Keratinocyte (primary cell): ENCODE measurements around the gene RALGPS1. TPM values are rescaled to one million over a fixed set of nuclear protein-coding genes. Genes with fewer than 3 reads are reported as not detected.

Source experiments
- DNase-seq: peaks from one replicate; pipeline ENCODE4 v3.0.0-alpha.2; 2011; ENCODE audit warnings: low read depth, missing footprints, low spot score
- FAIRE-seq: peaks from 2 replicates; lab custom pipeline; 2011; peaks lifted over from hg19 to GRCh38; lab: Jason Lieb, UNC
- H2AFZ ChIP-seq: 2 replicates; pipeline ENCODE4 v1.6.0; 2012; ENCODE audit warnings: low read length, control low read depth, inconsistent platforms; ENCODE audit not compliant: control insufficient read depth
- H3K27ac ChIP-seq: 2 replicates; pipeline ENCODE4 v1.5.1; 2011; ENCODE audit warnings: low read length; ENCODE audit not compliant: control insufficient read depth, insufficient read depth
- H3K27me3 ChIP-seq: 3 replicates; pipeline ENCODE4 v1.6.0; 2011; ENCODE audit warnings: low read length; ENCODE audit not compliant: control insufficient read depth, insufficient read depth; ENCODE audit errors: extremely low read depth
- H3K36me3 ChIP-seq, 2 experiments: 2 replicates in 1 of 2; 3 replicates in 1 of 2; pipeline ENCODE4 v1.5.1; 2011; ENCODE audit warnings: low read length in 2 of 2, mild to moderate bottlenecking in 1 of 2; ENCODE audit not compliant: control insufficient read depth in 2 of 2, insufficient read depth in 2 of 2; ENCODE audit errors: extremely low read depth in 1 of 2
- H3K4me1 ChIP-seq: 3 replicates; pipeline ENCODE4 v1.5.1; 2011; ENCODE audit warnings: low read length; ENCODE audit not compliant: control insufficient read depth, insufficient read depth; ENCODE audit errors: extremely low read depth
- H3K4me2 ChIP-seq: 3 replicates; pipeline ENCODE4 v1.6.0; 2011; ENCODE audit warnings: low read depth, low read length; ENCODE audit not compliant: control insufficient read depth, insufficient read depth; ENCODE audit errors: extremely low read depth
- H3K4me3 ChIP-seq, 3 experiments: fragments of 200-600 bp in 1 of 3; sonication (generic) in 1 of 3; 2 replicates in 2 of 3; 3 replicates in 1 of 3; pipeline ENCODE4 v1.5.1; 2011 to 2016; ENCODE audit warnings: low read length in 3 of 3, mild to moderate bottlenecking in 3 of 3, control low read depth in 2 of 3, inconsistent platforms in 1 of 3, low read depth in 1 of 3, mixed read lengths in 1 of 3, mixed run types in 1 of 3, moderate library complexity in 1 of 3; ENCODE audit not compliant: control insufficient read depth in 2 of 3, insufficient read depth in 2 of 3; ENCODE audit errors: extremely low read depth in 1 of 3
- H3K79me2 ChIP-seq: 2 replicates; pipeline ENCODE4 v1.6.0; 2012; ENCODE audit warnings: low read length; ENCODE audit not compliant: control insufficient read depth, insufficient read depth
- H3K9ac ChIP-seq: 3 replicates; pipeline ENCODE4 v1.6.0; 2011; ENCODE audit warnings: low read length; ENCODE audit not compliant: control insufficient read depth, insufficient read depth; ENCODE audit errors: extremely low read depth
- H3K9me1 ChIP-seq: 3 replicates; pipeline ENCODE4 v1.6.0; 2011; ENCODE audit warnings: low read length; ENCODE audit not compliant: control insufficient read depth, insufficient read depth; ENCODE audit errors: extremely low read depth
- H3K9me3 ChIP-seq: 2 replicates; pipeline ENCODE4 v1.5.1; 2012; ENCODE audit warnings: low read depth, low read length; ENCODE audit not compliant: control insufficient read depth
- H4K20me1 ChIP-seq: 3 replicates; pipeline ENCODE4 v1.6.0; 2011; ENCODE audit warnings: low read length; ENCODE audit not compliant: control insufficient read depth, insufficient read depth; ENCODE audit errors: extremely low read depth
- EZH2 ChIP-seq: IDR thresholded peaks from one replicate; pipeline ENCODE4 v1.6.1; 2012; ENCODE audit warnings: inconsistent platforms, mild to moderate bottlenecking, low read length, moderate library complexity
- dilution Hi-C: fragments of 300-500 bp; cut with MboI; formaldehyde crosslinking; loops from one replicate; pipeline ENCODE4 v1.7.0; 2020; ENCODE audit warnings: low sequenced_read_pairs; ENCODE audit not compliant: extremely low pct_ligation_motif_present
- polyA plus RNA-seq, 5 experiments: library from polyadenylated mRNA; depleted of rRNA in 3 of 5; stranded (reverse) in 3 of 5; stranded (forward) in 1 of 5; unstranded in 1 of 5; fragments of >200 nt; gene quantifications; 1 replicate in 1 of 5; 2 replicates in 3 of 5; 3 replicates in 1 of 5; pipeline versions ENCODE4 v1.2.1 to v1.2.3, GENCODE V29; 2011 to 2012; ENCODE audit warnings: missing spikeins in 2 of 5, low read depth in 1 of 5, low replicate concordance in 1 of 5
- TF ChIP-seq, protein P1 (sequence below), 3 experiments: IDR thresholded peaks in 1 of 3; conservative IDR thresholded peaks in 1 of 3; optimal IDR thresholded peaks in 1 of 3; 2 replicates in 2 of 3; 3 replicates in 1 of 3; pipeline versions ENCODE3 to v1.5.1; 2011; ENCODE audit warnings: low read length in 3 of 3, mild to moderate bottlenecking in 3 of 3, moderate library complexity in 2 of 3, control low read depth in 1 of 3, inconsistent platforms in 1 of 3; ENCODE audit not compliant: insufficient read depth in 2 of 3; ENCODE audit errors: extremely low read depth in 1 of 3

RALGPS1 gene
- polyA plus RNA-seq, 1 donor (not counting 4 experiments of a cell fraction or from before 2014, with no cell fraction given), result 0.56 TPM

GRCh38 chr9:127169575-127169883, 254.9 kb downstream of the RALGPS1 start:
- Histone ChIP-seq H3K4me3 (no peak overlapping the region), H3K9ac (no peak overlapping the region), H3K4me2 (no peak overlapping the region), H3K36me3 (no peaks in the 10 kb centered on the region), H3K79me2 (no peaks in the 10 kb centered on the region), H3K4me1 (peaks cover 16% of the 10 kb centered on the region), H3K9me3 (no peaks in the 10 kb centered on the region), H3K27me3 (no peaks in the 10 kb centered on the region), H3K27ac (no peak overlapping the region), H2AFZ (no peak overlapping the region), H3K9me1 (no peaks in the 10 kb centered on the region), H4K20me1 (no peaks in the 10 kb centered on the region)
- FAIRE-seq (no peak), DNase-seq (no peak)
- dilution Hi-C loops, result no loop called here
- TF ChIP-seq, protein P1, sequence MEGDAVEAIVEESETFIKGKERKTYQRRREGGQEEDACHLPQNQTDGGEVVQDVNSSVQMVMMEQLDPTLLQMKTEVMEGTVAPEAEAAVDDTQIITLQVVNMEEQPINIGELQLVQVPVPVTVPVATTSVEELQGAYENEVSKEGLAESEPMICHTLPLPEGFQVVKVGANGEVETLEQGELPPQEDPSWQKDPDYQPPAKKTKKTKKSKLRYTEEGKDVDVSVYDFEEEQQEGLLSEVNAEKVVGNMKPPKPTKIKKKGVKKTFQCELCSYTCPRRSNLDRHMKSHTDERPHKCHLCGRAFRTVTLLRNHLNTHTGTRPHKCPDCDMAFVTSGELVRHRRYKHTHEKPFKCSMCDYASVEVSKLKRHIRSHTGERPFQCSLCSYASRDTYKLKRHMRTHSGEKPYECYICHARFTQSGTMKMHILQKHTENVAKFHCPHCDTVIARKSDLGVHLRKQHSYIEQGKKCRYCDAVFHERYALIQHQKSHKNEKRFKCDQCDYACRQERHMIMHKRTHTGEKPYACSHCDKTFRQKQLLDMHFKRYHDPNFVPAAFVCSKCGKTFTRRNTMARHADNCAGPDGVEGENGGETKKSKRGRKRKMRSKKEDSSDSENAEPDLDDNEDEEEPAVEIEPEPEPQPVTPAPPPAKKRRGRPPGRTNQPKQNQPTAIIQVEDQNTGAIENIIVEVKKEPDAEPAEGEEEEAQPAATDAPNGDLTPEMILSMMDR (optimal IDR thresholded peaks at IDR 0.05 in 1 of 3, IDR thresholded peaks at IDR 0.05 in 1 of 3, conservative IDR thresholded peaks at IDR 0.05 in 1 of 3; ENCODE audit: extremely low read depth in 1 of 3, insufficient read depth in 2 of 3, low read length in 3 of 3), result no peak
- no peak for TF ChIP-seq EZH2

GRCh38 chr9:127170103-127170502, 255.5 kb downstream of the RALGPS1 start:
- no peak for DNase-seq
- no peaks in the 10 kb centered on the region for H3K79me2 ChIP-seq
- H3K9me3 ChIP-seq, result no peaks in the 10 kb centered on the region
- H3K4me2 ChIP-seq, result no peak overlapping the region
- peaks cover 16% of the 10 kb centered on the region for H3K4me1 ChIP-seq
- H3K36me3 ChIP-seq, result no peaks in the 10 kb centered on the region
- no peak overlapping the region for H3K27ac ChIP-seq
- H3K9ac ChIP-seq, result no peak overlapping the region
- H2AFZ ChIP-seq, result no peak overlapping the region
- no peak overlapping the region for H3K4me3 ChIP-seq
- TF ChIP-seq EZH2, result no peak
- TF ChIP-seq, protein P1 (optimal IDR thresholded peaks at IDR 0.05 in 1 of 3, IDR thresholded peaks at IDR 0.05 in 1 of 3, conservative IDR thresholded peaks at IDR 0.05 in 1 of 3; ENCODE audit: extremely low read depth in 1 of 3, insufficient read depth in 2 of 3, low read length in 3 of 3), result no peak
- no peaks in the 10 kb centered on the region for H4K20me1 ChIP-seq
- dilution Hi-C loops, result no loop called here
- H3K27me3 ChIP-seq, result peaks cover 3% of the 10 kb centered on the region
- no peak for FAIRE-seq
- no peaks in the 10 kb centered on the region for H3K9me1 ChIP-seq
